CD14-positive monocyte (primary cell): ENCODE measurements around the gene ARL13A. TPM values are rescaled to one million over a fixed set of nuclear protein-coding genes. Genes with fewer than 3 reads are reported as not detected.

Source experiments
- DNase-seq, 3 donors: peaks; one replicate each; pipeline ENCODE4 v3.0.0-alpha.2; 2011 to 2022
- H2AFZ ChIP-seq: 2 replicates; pipeline ENCODE4 v1.6.0; 2012; ENCODE audit warnings: mild to moderate bottlenecking, low read depth, low read length, inconsistent platforms; ENCODE audit not compliant: insufficient read depth, poor library complexity, severe bottlenecking
- H3K27ac ChIP-seq, 2 donors: 1 replicate in 1 of 2; 2 replicates in 1 of 2; pipeline ENCODE4 v1.5.1; 2012 to 2013; ENCODE audit warnings: low read length in 2 of 2, control low read depth in 1 of 2, inconsistent platforms in 1 of 2, low read depth in 1 of 2, mild to moderate bottlenecking in 1 of 2
- H3K27me3 ChIP-seq, 2 donors: one replicate each; pipeline versions ENCODE4 v1.6.0 to v1.6.1; 2011 to 2013; ENCODE audit warnings: low read length in 2 of 2; ENCODE audit not compliant: control insufficient read depth in 2 of 2, insufficient read depth in 2 of 2
- H3K36me3 ChIP-seq, 2 donors: replicated peaks in 1 of 2; 1 replicate in 1 of 2; 2 replicates in 1 of 2; pipeline versions ENCODE4 v1.5.1 to v1.6.1; 2012 to 2013; ENCODE audit warnings: low read length in 2 of 2, control low read depth in 1 of 2, inconsistent platforms in 1 of 2, mild to moderate bottlenecking in 1 of 2; ENCODE audit not compliant: insufficient read depth in 2 of 2, control insufficient read depth in 1 of 2
- H3K4me1 ChIP-seq, 2 donors: 1 replicate in 1 of 2; 2 replicates in 1 of 2; pipeline versions ENCODE4 v1.5.1 to v1.6.1; 2012 to 2013; ENCODE audit warnings: low read length in 2 of 2, control low read depth in 1 of 2, inconsistent platforms in 1 of 2, mild to moderate bottlenecking in 1 of 2, moderate library complexity in 1 of 2; ENCODE audit not compliant: insufficient read depth in 2 of 2, control insufficient read depth in 1 of 2
- H3K4me2 ChIP-seq: replicated peaks from 2 replicates; pipeline ENCODE3; 2012; ENCODE audit warnings: low read length, moderate library complexity, mild to moderate bottlenecking; ENCODE audit not compliant: poor library complexity, severe bottlenecking; ENCODE audit errors: extremely low read depth
- H3K4me3 ChIP-seq, 3 experiments: fragments of 200-600 bp in 1 of 3; sonication (generic) in 1 of 3; replicated peaks in 1 of 3; 1 replicate in 2 of 3; 2 replicates in 1 of 3; pipeline ENCODE4 v1.5.1; 2011 to 2013; ENCODE audit warnings: low read length in 3 of 3, mild to moderate bottlenecking in 3 of 3, control low read depth in 2 of 3, low read depth in 2 of 3, inconsistent platforms in 1 of 3, moderate library complexity in 1 of 3
- H3K79me2 ChIP-seq: 2 replicates; pipeline ENCODE4 v1.6.0; 2012; ENCODE audit warnings: mild to moderate bottlenecking, control low read depth, inconsistent platforms, low read length, moderate library complexity; ENCODE audit not compliant: insufficient read depth
- H3K9ac ChIP-seq: 2 replicates; pipeline ENCODE4 v1.6.0; 2017; ENCODE audit warnings: low read length, mild to moderate bottlenecking; ENCODE audit not compliant: insufficient read depth, poor library complexity, severe bottlenecking
- H3K9me3 ChIP-seq, 2 donors: replicated peaks in 1 of 2; 1 replicate in 1 of 2; 2 replicates in 1 of 2; pipeline versions ENCODE4 v1.5.1 to v1.6.1; 2012 to 2013; ENCODE audit warnings: low read length in 2 of 2, control low read depth in 1 of 2; ENCODE audit not compliant: control insufficient read depth in 1 of 2, insufficient read depth in 1 of 2
- H4K20me1 ChIP-seq: 2 replicates; pipeline ENCODE4 v1.6.0; 2012; ENCODE audit warnings: mild to moderate bottlenecking, low read length, control low read depth, moderate library complexity; ENCODE audit not compliant: insufficient read depth
- H3K27ac Mint-ChIP-seq, 7 donors: one replicate each; pipeline ENCODE4 v1.8.0; 2020; ENCODE audit warnings: mild to moderate bottlenecking in 7 of 7, mixed read lengths in 7 of 7, moderate library complexity in 6 of 7, inconsistent platforms in 2 of 7
- H3K27me3 Mint-ChIP-seq, 3 donors: one replicate each; pipeline ENCODE4 v1.8.0; 2021 to 2022; ENCODE audit warnings: low read depth in 3 of 3, mild to moderate bottlenecking in 3 of 3, mixed read lengths in 3 of 3, moderate library complexity in 3 of 3, inconsistent platforms in 1 of 3
- H3K36me3 Mint-ChIP-seq, 2 donors: one replicate each; pipeline ENCODE4 v1.8.0; 2020; ENCODE audit warnings: mixed read lengths in 2 of 2, inconsistent platforms in 1 of 2, mild to moderate bottlenecking in 1 of 2
- H3K4me1 Mint-ChIP-seq: one replicate; pipeline ENCODE4 v1.8.0; 2020; ENCODE audit warnings: mild to moderate bottlenecking, mixed read lengths
- H3K4me3 Mint-ChIP-seq, 2 donors: one replicate each; pipeline ENCODE4 v1.8.0; 2020; ENCODE audit warnings: mild to moderate bottlenecking in 2 of 2, mixed read lengths in 2 of 2, moderate library complexity in 1 of 2
- H3K9me3 Mint-ChIP-seq, 7 donors: one replicate each; pipeline ENCODE4 v1.8.0; 2020 to 2022; ENCODE audit warnings: mixed read lengths in 7 of 7, mild to moderate bottlenecking in 6 of 7, moderate library complexity in 6 of 7, inconsistent platforms in 2 of 7
- WGBS: methylation state at CpG from one replicate; pipeline ENCODE4 v1.1.5; 2013; ENCODE audit warnings: missing lambda C conversion rate; ENCODE audit not compliant: insufficient coverage; 5-methylcytosine and 5-hydroxymethylcytosine counted together
- intact Hi-C, 2 donors: fragments of 100-400 bp; cut with micrococcal nuclease; formaldehyde crosslinking; loops; one replicate each; pipeline versions ENCODE4 v1.15.0 to v1.15.1; 2023
- polyA plus RNA-seq, 3 donors: library from polyadenylated mRNA; depleted of rRNA in 1 of 3; unstranded in 2 of 3; stranded (reverse) in 1 of 3; fragments of 300-500 nt in 2 of 3; fragments of >200 nt in 1 of 3; fragmentation: Illumina TruSeq in 2 of 3; gene quantifications; 1 replicate in 2 of 3; 2 replicates in 1 of 3; pipeline ENCODE4 v1.2.3, GENCODE V29; 2012 to 2021
- TF ChIP-seq, protein P1 (sequence below): fragments of 200-600 bp; IDR thresholded peaks from one replicate; pipeline ENCODE4 v1.8.0; 2022; ENCODE audit warnings: antibody characterized with exemption, mild to moderate bottlenecking

The ARL13A gene
- polyA plus RNA-seq, 3 donors, result not detected

DNA sequence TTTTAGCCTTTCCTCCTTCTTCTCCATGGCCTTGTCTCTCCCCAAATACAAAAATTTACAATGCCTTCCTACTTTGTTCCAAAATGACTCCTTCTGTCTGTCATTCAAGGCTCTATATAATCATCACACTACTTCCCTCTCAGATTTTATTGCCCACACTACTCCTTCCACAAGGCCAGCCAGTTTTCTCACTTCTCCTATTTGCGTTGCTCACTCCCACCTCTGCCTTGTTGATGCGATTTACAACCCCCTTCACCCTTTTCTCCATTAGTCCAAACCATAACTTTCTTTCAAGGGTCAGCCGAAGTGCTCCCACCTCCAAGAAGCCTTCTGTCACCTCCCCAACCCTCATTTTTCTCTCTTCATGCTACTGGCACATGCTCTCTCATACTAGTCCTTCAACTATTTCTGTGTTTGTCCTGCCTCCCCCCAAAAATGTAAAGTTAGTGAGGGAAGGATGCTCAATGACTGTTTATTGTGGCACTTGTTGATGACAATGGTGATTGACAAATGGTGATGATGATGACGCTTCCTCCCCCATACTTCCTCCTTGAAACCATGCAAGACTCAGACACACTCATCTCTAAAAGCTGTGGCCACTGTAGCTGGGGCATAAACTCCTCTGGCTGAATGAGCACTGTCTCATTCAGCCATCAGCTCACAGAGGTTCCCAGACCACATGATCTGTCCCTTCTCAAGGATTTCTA lies 38.1 kb upstream of the ARL13A start:
- Histone ChIP-seq H3K79me2 (no peaks in the 10 kb centered on the region), H2AFZ (no peak overlapping the region), H4K20me1 (no peaks in the 10 kb centered on the region), H3K9me3 (no peaks in the 10 kb centered on the region), H3K4me2 (no peak overlapping the region), H3K27me3 (peaks cover 5 to 26% of the 10 kb centered on the region in 2 donors), H3K27ac (no peak overlapping the region), H3K4me3 (no peak overlapping the region), H3K36me3 (no peaks in the 10 kb centered on the region), H3K9ac (no peak overlapping the region), H3K4me1 (no peaks in the 10 kb centered on the region)
- Mint-ChIP-seq H3K4me1 (peaks cover 5% of the 10 kb centered on the region), H3K4me3 (no peak overlapping the region), H3K9me3 (peaks cover 4 to 29% (median 9%) of the 10 kb centered on the region in 7 donors), H3K27ac (no peak overlapping the region), H3K27me3 (peaks cover 28 to 30% (median 28%) of the 10 kb centered on the region in 3 donors), H3K36me3 (no peaks in the 10 kb centered on the region)
- WGBS, result 56% methylated on average over 2 of the region's 4 CpGs
- TF ChIP-seq, protein P1, sequence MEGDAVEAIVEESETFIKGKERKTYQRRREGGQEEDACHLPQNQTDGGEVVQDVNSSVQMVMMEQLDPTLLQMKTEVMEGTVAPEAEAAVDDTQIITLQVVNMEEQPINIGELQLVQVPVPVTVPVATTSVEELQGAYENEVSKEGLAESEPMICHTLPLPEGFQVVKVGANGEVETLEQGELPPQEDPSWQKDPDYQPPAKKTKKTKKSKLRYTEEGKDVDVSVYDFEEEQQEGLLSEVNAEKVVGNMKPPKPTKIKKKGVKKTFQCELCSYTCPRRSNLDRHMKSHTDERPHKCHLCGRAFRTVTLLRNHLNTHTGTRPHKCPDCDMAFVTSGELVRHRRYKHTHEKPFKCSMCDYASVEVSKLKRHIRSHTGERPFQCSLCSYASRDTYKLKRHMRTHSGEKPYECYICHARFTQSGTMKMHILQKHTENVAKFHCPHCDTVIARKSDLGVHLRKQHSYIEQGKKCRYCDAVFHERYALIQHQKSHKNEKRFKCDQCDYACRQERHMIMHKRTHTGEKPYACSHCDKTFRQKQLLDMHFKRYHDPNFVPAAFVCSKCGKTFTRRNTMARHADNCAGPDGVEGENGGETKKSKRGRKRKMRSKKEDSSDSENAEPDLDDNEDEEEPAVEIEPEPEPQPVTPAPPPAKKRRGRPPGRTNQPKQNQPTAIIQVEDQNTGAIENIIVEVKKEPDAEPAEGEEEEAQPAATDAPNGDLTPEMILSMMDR, result no peak
- no peak for DNase-seq
- intact Hi-C loops, result no loop called here

DNA sequence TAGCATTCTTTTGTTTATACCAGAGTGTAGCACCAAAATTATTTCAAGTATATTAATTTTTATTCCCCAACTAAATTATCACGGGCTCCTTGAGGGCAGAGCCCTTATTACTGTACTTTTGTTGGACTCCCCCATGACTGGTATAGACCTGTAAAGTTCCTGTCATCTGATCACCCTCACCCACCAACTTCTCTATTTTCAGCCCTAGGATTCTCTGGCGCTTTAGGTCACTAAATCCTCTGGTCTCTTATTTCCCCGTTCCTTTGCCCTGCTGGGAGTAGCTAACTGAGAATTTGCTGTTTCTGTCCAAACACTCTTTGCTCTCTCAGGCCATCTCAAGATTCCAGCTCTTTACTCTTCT lies 37.6 kb upstream of the ARL13A start:
- H3K36me3 ChIP-seq, result no peaks in the 10 kb centered on the region
- no peak overlapping the region for H3K9ac ChIP-seq
- Mint-ChIP-seq H3K27me3 (peaks cover 27 to 28% (median 28%) of the 10 kb centered on the region in 3 donors), H3K27ac (no peak overlapping the region), H3K36me3 (no peaks in the 10 kb centered on the region), H3K9me3 (peaks cover 4 to 31% (median 10%) of the 10 kb centered on the region in 7 donors), H3K4me1 (peaks cover 5% of the 10 kb centered on the region), H3K4me3 (no peak overlapping the region)
- H3K4me1 ChIP-seq, result no peaks in the 10 kb centered on the region
- peaks cover 5 to 26% of the 10 kb centered on the region in 2 donors for H3K27me3 ChIP-seq
- intact Hi-C loops, result no loop called here
- no peak overlapping the region for H3K4me3 ChIP-seq
- TF ChIP-seq, protein P1, result no peak
- DNase-seq, result no peak
- no peak overlapping the region for H3K4me2 ChIP-seq
- no CpG with 5 or more reads among the region's 3 CpGs for WGBS
- H2AFZ ChIP-seq, result no peak overlapping the region
- H3K27ac ChIP-seq, result no peak overlapping the region
- no peaks in the 10 kb centered on the region for H3K79me2 ChIP-seq
- no peaks in the 10 kb centered on the region for H4K20me1 ChIP-seq
- H3K9me3 ChIP-seq, result no peaks in the 10 kb centered on the region
